IMR-90 (cell line): Measurements from ENCODE around the gene CDNF. TPM values are rescaled to one million over a fixed set of nuclear protein-coding genes. Genes with fewer than 3 reads are reported as not detected.

ENCODE experiments used
- ATAC-seq: fragments of 200-7000 bp; cut with Tn5 transposase; 2 replicates; pipeline ENCODE4 v1.9.1; 2020; ENCODE audit warnings: low read depth, mild to moderate bottlenecking, moderate library complexity
- BruUV-seq: library from RNA; stranded (reverse); fragments of 400-500 nt; replicated peaks from 2 replicates; lab custom pipeline; 2021; lab: Mats Ljungman, UMichigan
- CTCF ChIA-PET: fragments of 300-600 bp; formaldehyde crosslinking; extraction: SDS; loops from one replicate; lab custom pipeline; 2021; ENCODE audit warnings: antibody characterized with exemption; lab: Yijun Ruan, JAX
- POLR2A ChIA-PET: fragments of 300-600 bp; sonication (Branson Sonifier 250); formaldehyde crosslinking; loops from one replicate; lab custom pipeline; 2022; ENCODE audit warnings: antibody characterized with exemption; ENCODE audit not compliant: unreplicated experiment; lab: Charles Lee
- DNase-seq: peaks from one replicate; pipeline ENCODE4 v3.0.0; 2013
- H2AFZ ChIP-seq: replicated peaks from 2 replicates; pipeline ENCODE3; 2013; ENCODE audit warnings: low read length, mild to moderate bottlenecking; ENCODE audit not compliant: poor library complexity
- H2AK5ac ChIP-seq: 2 replicates; pipeline ENCODE4 v1.6.1; 2013; ENCODE audit warnings: low read depth, low read length, inconsistent platforms
- H2AK9ac ChIP-seq: replicated peaks from 2 replicates; pipeline ENCODE3; 2013; ENCODE audit warnings: mild to moderate bottlenecking, low read depth, low read length, moderate library complexity; ENCODE audit not compliant: poor library complexity
- H2BK120ac ChIP-seq: 2 replicates; pipeline ENCODE4 v1.6.1; 2013; ENCODE audit warnings: low read depth, low read length, inconsistent platforms
- H2BK15ac ChIP-seq: 3 replicates; pipeline ENCODE4 v1.6.1; 2013; ENCODE audit warnings: low read depth, low read length, inconsistent platforms
- H2BK20ac ChIP-seq: 2 replicates; pipeline ENCODE4 v1.6.1; 2013; ENCODE audit warnings: low read depth, mild to moderate bottlenecking, inconsistent platforms, low read length, moderate library complexity
- H2BK5ac ChIP-seq: 2 replicates; pipeline ENCODE4 v1.6.1; 2013; ENCODE audit warnings: mild to moderate bottlenecking, low read depth, low read length, inconsistent platforms; ENCODE audit not compliant: poor library complexity, severe bottlenecking
- H3K14ac ChIP-seq: replicated peaks from 2 replicates; pipeline ENCODE4 v1.6.1; 2013; ENCODE audit warnings: low read depth, low read length, inconsistent platforms
- H3K18ac ChIP-seq: 2 replicates; pipeline ENCODE4 v1.6.1; 2013; ENCODE audit warnings: low read depth, low read length, control low read depth
- H3K23ac ChIP-seq: 2 replicates; pipeline ENCODE4 v1.6.1; 2013; ENCODE audit warnings: low read depth, low read length, inconsistent platforms
- H3K27ac ChIP-seq: 2 replicates; pipeline ENCODE4 v1.5.1; 2013; ENCODE audit warnings: mild to moderate bottlenecking, control low read depth, low read length; ENCODE audit not compliant: insufficient read depth
- H3K27me3 ChIP-seq: 2 replicates; pipeline ENCODE4 v1.6.1; 2013; ENCODE audit warnings: low read length; ENCODE audit not compliant: control insufficient read depth, insufficient read depth
- H3K36me3 ChIP-seq: 2 replicates; pipeline ENCODE4 v1.6.1; 2013; ENCODE audit warnings: low read length, mixed read lengths; ENCODE audit not compliant: control insufficient read depth, insufficient read depth
- H3K4ac ChIP-seq: 2 replicates; pipeline ENCODE4 v1.6.1; 2013; ENCODE audit warnings: low read depth, low read length, inconsistent platforms
- H3K4me1 ChIP-seq: 2 replicates; pipeline ENCODE4 v1.6.1; 2013; ENCODE audit warnings: low read length, mixed read lengths; ENCODE audit not compliant: control insufficient read depth, insufficient read depth
- H3K4me2 ChIP-seq: 2 replicates; pipeline ENCODE4 v1.6.1; 2013; ENCODE audit warnings: low read depth, mild to moderate bottlenecking, control low read depth, low read length, moderate library complexity
- H3K4me3 ChIP-seq: 2 replicates; pipeline ENCODE4 v1.5.1; 2013; ENCODE audit warnings: low read depth, mild to moderate bottlenecking, control low read depth, low read length, moderate library complexity; ENCODE audit not compliant: insufficient read depth
- H3K56ac ChIP-seq: 2 replicates; pipeline ENCODE4 v1.6.1; 2013; ENCODE audit warnings: low read length, inconsistent platforms; ENCODE audit not compliant: insufficient read depth; ENCODE audit errors: extremely low read depth
- H3K79me1 ChIP-seq, 2 experiments: 2 replicates each; pipeline ENCODE4 v1.6.1; 2013; ENCODE audit warnings: low read length in 2 of 2, inconsistent platforms in 1 of 2, low read depth in 1 of 2
- H3K9ac ChIP-seq: 2 replicates; pipeline ENCODE4 v1.6.1; 2013; ENCODE audit warnings: low read depth, low read length, control low read depth
- H3K9me1 ChIP-seq: 2 replicates; pipeline ENCODE4 v1.6.1; 2013; ENCODE audit warnings: low read length, inconsistent platforms; ENCODE audit not compliant: insufficient read depth
- H3K9me3 ChIP-seq: 2 replicates; pipeline ENCODE4 v1.6.1; 2013; ENCODE audit warnings: low read length; ENCODE audit not compliant: control insufficient read depth, insufficient read depth
- H4K20me1 ChIP-seq: 2 replicates; pipeline ENCODE4 v1.6.1; 2013; ENCODE audit warnings: low read length, inconsistent platforms; ENCODE audit not compliant: insufficient read depth
- H4K5ac ChIP-seq: 2 replicates; pipeline ENCODE4 v1.6.1; 2013; ENCODE audit warnings: mild to moderate bottlenecking, low read depth, low read length, control low read depth
- H4K8ac ChIP-seq, 2 experiments: 2 replicates each; pipeline ENCODE4 v1.6.1; 2013; ENCODE audit warnings: low read depth in 2 of 2, low read length in 2 of 2, control low read depth in 1 of 2, inconsistent platforms in 1 of 2
- H4K91ac ChIP-seq: 2 replicates; pipeline ENCODE4 v1.6.1; 2013; ENCODE audit warnings: low read depth, low read length, inconsistent platforms; ENCODE audit not compliant: insufficient read depth
- CEBPB ChIP-seq: IDR thresholded peaks from 2 replicates; pipeline ENCODE4 v1.6.1; 2012; ENCODE audit warnings: low read depth, low read length, improper control_type of control experiment
- CHD1 ChIP-seq: IDR thresholded peaks from 2 replicates; pipeline ENCODE4 v1.6.1; 2012; ENCODE audit warnings: low read depth, low read length, improper control_type of control experiment
- MAZ ChIP-seq: IDR thresholded peaks from 2 replicates; pipeline ENCODE4 v1.6.1; 2012; ENCODE audit warnings: low read depth, mild to moderate bottlenecking, low read length, improper control_type of control experiment, moderate library complexity, borderline replicate concordance
- MXI1 ChIP-seq: IDR thresholded peaks from 2 replicates; pipeline ENCODE4 v1.6.1; 2012; ENCODE audit warnings: low read depth, mild to moderate bottlenecking, low read length, moderate library complexity, borderline replicate concordance
- WGBS, 2 experiments: methylation state at CpG; one replicate each; pipeline versions ENCODE4 v1.1.5 to v1.1.7; 2013; ENCODE audit warnings: missing lambda C conversion rate in 2 of 2; ENCODE audit not compliant: insufficient read length in 1 of 2; ENCODE audit errors: extremely low coverage in 2 of 2; 5-methylcytosine and 5-hydroxymethylcytosine counted together
- dilution Hi-C: fragments of 300-500 bp; cut with HindIII; formaldehyde crosslinking; loops from one replicate; pipeline ENCODE4 v1.14.3; 2018; ENCODE audit warnings: low sequenced_read_pairs; ENCODE audit not compliant: unreplicated experiment
- in situ Hi-C: fragments of 300-500 bp; cut with MboI; formaldehyde crosslinking; loops from 3 replicates; pipeline ENCODE4 v1.14.3; 2019; ENCODE audit warnings: low sequenced_read_pairs, inconsistent platforms, mixed read lengths
- intact Hi-C: fragments of 100-400 bp; cut with micrococcal nuclease; formaldehyde crosslinking; loops from 2 replicates; pipeline ENCODE4 v1.10.0; 2022
- polyA plus RNA-seq, 3 experiments: library from polyadenylated mRNA; depleted of rRNA; stranded (reverse); fragments of >200 nt; gene quantifications; 2 replicates each; pipeline ENCODE4 v1.2.3, GENCODE V29; 2012; ENCODE audit warnings: low replicate concordance in 1 of 3
- total RNA-seq: library from RNA; depleted of rRNA; stranded (reverse); fragments of >200 nt; gene quantifications from 2 replicates; pipeline ENCODE4 v1.2.3, GENCODE V29; 2012
- TF ChIP-seq, protein P1 (sequence below): fragments of 150-350 bp; IDR thresholded peaks from 2 replicates; pipeline ENCODE4 v1.6.1; 2017; ENCODE audit warnings: mild to moderate bottlenecking, antibody characterized with exemption, low read length, low read depth

The CDNF gene
- total and polyA plus RNA-seq, 2 of the 4 experiments (the other 2 are of a cell fraction) = 0.72 to 1.3 TPM

DNA sequence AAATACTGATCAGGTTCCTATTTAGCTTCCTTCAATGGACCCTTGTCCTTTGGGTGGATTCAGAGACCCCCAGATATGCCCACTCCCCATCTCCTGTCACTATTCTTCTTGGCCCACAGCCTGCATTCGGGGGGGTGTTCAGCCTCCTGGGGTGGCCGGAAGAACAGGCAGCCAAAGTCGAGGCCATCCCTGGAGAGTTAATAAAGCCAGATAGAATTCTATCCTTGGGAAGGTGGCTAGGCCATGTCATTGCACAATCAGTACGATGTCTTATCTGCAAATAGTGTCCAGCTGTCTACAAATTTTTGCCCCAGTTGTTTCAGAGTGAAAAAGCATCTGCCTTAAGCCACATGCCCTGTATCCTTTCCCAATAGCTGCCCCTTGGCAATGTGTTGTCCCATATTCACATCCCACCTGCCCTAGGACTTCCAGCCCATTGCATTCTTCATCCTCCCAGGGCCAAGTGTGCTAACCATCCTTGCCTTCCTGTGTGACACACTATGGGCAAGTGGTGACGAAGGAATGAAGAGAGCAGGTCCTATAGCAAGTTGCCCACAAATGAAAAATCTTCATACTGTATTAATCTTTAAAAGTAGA lies 53.3 kb downstream of the CDNF start:
- peaks cover 6% of the 10 kb centered on the region; the same call in 1 of the 2 replicates for H3K9me1 ChIP-seq
- CTCF ChIA-PET = no interaction called here
- 33% methylated on average over 1 of the region's 5 CpGs; no CpG with 5 or more reads in 1 of the 2 experiments for WGBS, 2 experiments
- TF ChIP-seq, protein P1, sequence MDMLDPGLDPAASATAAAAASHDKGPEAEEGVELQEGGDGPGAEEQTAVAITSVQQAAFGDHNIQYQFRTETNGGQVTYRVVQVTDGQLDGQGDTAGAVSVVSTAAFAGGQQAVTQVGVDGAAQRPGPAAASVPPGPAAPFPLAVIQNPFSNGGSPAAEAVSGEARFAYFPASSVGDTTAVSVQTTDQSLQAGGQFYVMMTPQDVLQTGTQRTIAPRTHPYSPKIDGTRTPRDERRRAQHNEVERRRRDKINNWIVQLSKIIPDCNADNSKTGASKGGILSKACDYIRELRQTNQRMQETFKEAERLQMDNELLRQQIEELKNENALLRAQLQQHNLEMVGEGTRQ = no peak
- TF ChIP-seq CEBPB (peak; percentile 55), MXI1 (no peak), CHD1 (no peak), MAZ (no peak)
- no peak overlapping the region for H3K27ac ChIP-seq
- no peak overlapping the region for H4K91ac ChIP-seq
- H3K9ac ChIP-seq = no peak overlapping the region
- H2AK9ac ChIP-seq = no peak overlapping the region
- H3K36me3 ChIP-seq = no peaks in the 10 kb centered on the region
- no peak overlapping the region for H3K23ac ChIP-seq
- dilution Hi-C loops (no loop called here), in situ Hi-C loops (no loop called here), intact Hi-C loops (no loop called here)
- POLR2A ChIA-PET = no interaction called here
- H4K20me1 ChIP-seq = no peaks in the 10 kb centered on the region; the same call in 1 of the 2 replicates
- H3K4me3 ChIP-seq = no peak overlapping the region
- no peak overlapping the region for H2BK20ac ChIP-seq
- H3K18ac ChIP-seq = no peak overlapping the region
- no TSS peak for BruUV-seq
- DNase-seq (no peak), ATAC-seq (no peak)
- H3K56ac ChIP-seq = no peak overlapping the region
- H2BK5ac ChIP-seq = no peak overlapping the region
- no peak overlapping the region for H3K14ac ChIP-seq
- H2BK15ac ChIP-seq = no peak overlapping the region
- peak overlapping the region; percentile 78 for H2AK5ac ChIP-seq
- H3K79me1 ChIP-seq = no peaks in the 10 kb centered on the region
- H3K9me3 ChIP-seq = peaks cover 5% of the 10 kb centered on the region
- 0 out of 2 replicates have a peak, but pooled peaks cover 2% of the 10 kb centered on the region for H3K27me3 ChIP-seq
- no peak overlapping the region for H3K4me2 ChIP-seq
- H3K4ac ChIP-seq = peak overlapping the region; percentile 54; the same call in 1 of the 2 replicates
- no peak overlapping the region for H4K5ac ChIP-seq
- H2BK120ac ChIP-seq = no peak overlapping the region
- H2AFZ ChIP-seq = peak overlapping the region; percentile 55
- H3K4me1 ChIP-seq = peaks cover 8% of the 10 kb centered on the region
- no peak overlapping the region for H4K8ac ChIP-seq
